Loucy (cell line): ENCODE results near the gene CASQ2.

ENCODE experiments used
- H2AFZ ChIP-seq: fragments of 200-600 bp; sonication (generic); 2 replicates; pipeline ENCODE4 v1.6.0; 2016; ENCODE audit warnings: antibody characterized with exemption, mild to moderate bottlenecking, low read length, moderate library complexity
- H3F3A ChIP-seq: fragments of 200-600 bp; 2 replicates; pipeline ENCODE4 v1.6.0; 2016; ENCODE audit warnings: antibody characterized with exemption, low read depth, mild to moderate bottlenecking
- H3K27me3 ChIP-seq: fragments of 200-600 bp; sonication (generic); 2 replicates; pipeline ENCODE4 v1.6.1; 2014; ENCODE audit warnings: low read length, mild to moderate bottlenecking; ENCODE audit not compliant: insufficient read depth, poor library complexity, severe bottlenecking
- H3K36me3 ChIP-seq: fragments of 200-600 bp; sonication (generic); 2 replicates; pipeline ENCODE4 v1.6.1; 2016; ENCODE audit warnings: low read length; ENCODE audit not compliant: insufficient read depth
- H3K4me1 ChIP-seq: fragments of 200-600 bp; sonication (generic); 2 replicates; pipeline ENCODE4 v1.5.1; 2014; ENCODE audit warnings: low read length, mild to moderate bottlenecking; ENCODE audit not compliant: insufficient read depth, poor library complexity, severe bottlenecking
- H3K4me2 ChIP-seq: fragments of 200-600 bp; sonication (generic); 2 replicates; pipeline ENCODE4 v1.6.0; 2014; ENCODE audit warnings: antibody characterized with exemption, low read length, low read depth, mild to moderate bottlenecking; ENCODE audit not compliant: poor library complexity, severe bottlenecking
- H3K4me3 ChIP-seq: fragments of 200-600 bp; sonication (generic); 2 replicates; pipeline ENCODE4 v1.5.1; 2014; ENCODE audit warnings: low read length, mild to moderate bottlenecking, mixed read lengths; ENCODE audit not compliant: poor library complexity, severe bottlenecking
- H3K79me2 ChIP-seq: fragments of 200-600 bp; sonication (generic); 2 replicates; pipeline ENCODE4 v1.6.1; 2014; ENCODE audit warnings: low read length; ENCODE audit not compliant: insufficient read depth
- H3K9ac ChIP-seq: fragments of 200-600 bp; sonication (generic); 2 replicates; pipeline ENCODE4 v1.6.0; 2014; ENCODE audit warnings: mild to moderate bottlenecking, low read depth, low read length, moderate library complexity; ENCODE audit not compliant: poor library complexity, severe bottlenecking
- H3K9me2 ChIP-seq: fragments of 200-600 bp; sonication (generic); replicated peaks from 2 replicates; pipeline ENCODE4 v1.6.1; 2016; ENCODE audit warnings: low read depth, low read length, mixed read lengths
- H3K9me3 ChIP-seq: fragments of 200-600 bp; sonication (generic); 2 replicates; pipeline ENCODE4 v1.6.1; 2014; ENCODE audit warnings: mild to moderate bottlenecking, antibody characterized with exemption, low read length, low read depth; ENCODE audit not compliant: insufficient read depth
- H4K20me1 ChIP-seq: fragments of 200-600 bp; sonication (generic); 2 replicates; pipeline ENCODE4 v1.6.0; 2014; ENCODE audit warnings: antibody characterized with exemption, low read length, mild to moderate bottlenecking; ENCODE audit not compliant: insufficient read depth, poor library complexity, severe bottlenecking
- CTCF ChIP-seq: fragments of 200-600 bp; sonication (generic); conservative IDR thresholded peaks from 2 replicates; pipeline ENCODE4 v1.5.1; 2014; ENCODE audit warnings: mild to moderate bottlenecking, antibody characterized with exemption, low read length
- EZH2phosphoT487 ChIP-seq: fragments of 200-600 bp; IDR thresholded peaks from 2 replicates; pipeline ENCODE4 v1.6.1; 2018; ENCODE audit warnings: antibody characterized with exemption, mild to moderate bottlenecking, moderate library complexity, borderline replicate concordance

CASQ2 gene

GRCh38 chr1:115679141-115679611 lies 89.3 kb downstream of the CASQ2 start:
- H3K4me1 ChIP-seq = peaks cover 43% of the 10 kb centered on the region
- no peak for TF ChIP-seq CTCF
- no peaks in the 10 kb centered on the region for H3F3A ChIP-seq
- no peak overlapping the region for H3K9ac ChIP-seq
- H4K20me1 ChIP-seq = peaks cover 22% of the 10 kb centered on the region
- H3K9me3 ChIP-seq = no peaks in the 10 kb centered on the region
- H3K4me3 ChIP-seq = no peak overlapping the region
- no peaks in the 10 kb centered on the region for H3K9me2 ChIP-seq
- peaks cover 73% of the 10 kb centered on the region for H3K79me2 ChIP-seq
- no peak overlapping the region for H3K4me2 ChIP-seq
- H3K36me3 ChIP-seq = peaks cover 47% of the 10 kb centered on the region; the same call in 1 of the 2 replicates
- no peaks in the 10 kb centered on the region for H3K27me3 ChIP-seq
- H2AFZ ChIP-seq = no peak overlapping the region

- Histone ChIP-seq H3K9me2 (no peaks in the 10 kb centered on the region), H3K9me3 (no peaks in the 10 kb centered on the region), H3K9ac (no peak overlapping the region), H3F3A (no peaks in the 10 kb centered on the region), H3K36me3 (peaks cover 41% of the 10 kb centered on the region; the same call in 1 of the 2 replicates), H4K20me1 (peaks cover 22% of the 10 kb centered on the region), H3K4me3 (no peak overlapping the region), H3K4me2 (no peak overlapping the region), H3K4me1 (peaks cover 46% of the 10 kb centered on the region), H3K27me3 (no peaks in the 10 kb centered on the region), H3K79me2 (peaks cover 83% of the 10 kb centered on the region), H2AFZ (no peak overlapping the region)
- no peak for TF ChIP-seq CTCF
- TF ChIP-seq EZH2phosphoT487 = no peak
These were observed 90.4 kb downstream of the CASQ2 start for GRCh38 chr1:115678141-115678540.

- TF ChIP-seq CTCF = peak; percentile 70
- no peak for TF ChIP-seq EZH2phosphoT487
- H3K4me3 ChIP-seq = peak overlapping the region; percentile 36
- H3K4me2 ChIP-seq = peak overlapping the region; percentile 52
- no peaks in the 10 kb centered on the region for H3K27me3 ChIP-seq
- H4K20me1 ChIP-seq = peaks cover 22% of the 10 kb centered on the region
- H3K4me1 ChIP-seq = peaks cover 46% of the 10 kb centered on the region
- H3F3A ChIP-seq = no peaks in the 10 kb centered on the region
- peaks cover 89% of the 10 kb centered on the region for H3K79me2 ChIP-seq
- no peak overlapping the region for H2AFZ ChIP-seq
- no peaks in the 10 kb centered on the region for H3K9me3 ChIP-seq
- H3K36me3 ChIP-seq = peaks cover 35% of the 10 kb centered on the region; the same call in 1 of the 2 replicates
- peak overlapping the region; percentile 12 for H3K9ac ChIP-seq
- H3K9me2 ChIP-seq = no peaks in the 10 kb centered on the region
These were observed 90.9 kb downstream of the CASQ2 start for GRCh38 chr1:115677565-115677964.
